DMS79 treated with DMSO at 0.1 percent for 48 hours (cell line): ENCODE data around the gene SCGB1D4.

Source experiments
- DNase-seq: peaks from one replicate; lab custom pipeline; 2025; lab: John Stamatoyannopoulos, UW

Gene SCGB1D4

DNA sequence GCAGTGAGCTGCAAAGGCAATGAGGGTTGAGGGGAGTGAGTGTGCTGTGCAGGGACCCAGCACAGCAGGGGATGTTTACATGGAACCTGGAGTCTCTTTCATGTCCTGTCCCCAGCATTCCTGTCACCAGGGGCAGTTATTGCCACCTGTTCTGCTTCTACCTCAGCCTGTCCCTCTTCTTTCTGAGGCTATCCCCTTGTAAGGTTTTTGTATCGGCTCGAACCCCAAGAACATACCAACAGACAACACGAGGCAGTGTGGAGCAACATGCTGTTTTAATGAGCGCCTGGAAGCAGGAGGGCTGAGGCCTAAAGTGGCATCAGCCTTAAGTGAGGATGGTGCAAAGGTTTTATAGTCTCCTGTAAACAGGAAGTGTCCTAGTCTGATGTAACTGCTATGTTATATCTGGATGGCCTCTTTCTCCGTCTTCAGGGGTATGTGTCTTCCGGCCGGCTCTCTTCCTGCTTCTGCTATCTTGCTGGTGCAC, 25.0 kb downstream of the SCGB1D4 start:
- DNase-seq: no peak

DNA sequence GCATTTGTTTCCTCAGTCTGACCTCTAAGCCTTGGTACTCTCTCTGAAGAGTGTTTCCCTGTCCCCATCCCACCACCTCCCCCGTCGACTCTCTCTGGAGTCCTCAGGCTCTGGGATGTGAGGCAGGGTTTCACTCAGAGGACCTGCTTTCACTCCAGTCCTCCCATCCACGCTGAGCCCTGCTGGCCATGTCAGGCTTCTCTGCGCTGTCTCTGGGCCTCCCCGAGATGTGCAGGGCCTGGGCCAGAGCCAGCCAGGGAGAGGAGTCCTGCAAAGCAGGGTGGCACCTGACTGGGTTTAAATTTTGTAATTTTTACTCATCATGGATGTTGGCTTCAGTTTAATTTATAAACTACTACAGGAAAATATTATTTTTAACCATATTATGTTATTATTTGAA, 25.6 kb downstream of the SCGB1D4 start:
- no peak for DNase-seq

DNA sequence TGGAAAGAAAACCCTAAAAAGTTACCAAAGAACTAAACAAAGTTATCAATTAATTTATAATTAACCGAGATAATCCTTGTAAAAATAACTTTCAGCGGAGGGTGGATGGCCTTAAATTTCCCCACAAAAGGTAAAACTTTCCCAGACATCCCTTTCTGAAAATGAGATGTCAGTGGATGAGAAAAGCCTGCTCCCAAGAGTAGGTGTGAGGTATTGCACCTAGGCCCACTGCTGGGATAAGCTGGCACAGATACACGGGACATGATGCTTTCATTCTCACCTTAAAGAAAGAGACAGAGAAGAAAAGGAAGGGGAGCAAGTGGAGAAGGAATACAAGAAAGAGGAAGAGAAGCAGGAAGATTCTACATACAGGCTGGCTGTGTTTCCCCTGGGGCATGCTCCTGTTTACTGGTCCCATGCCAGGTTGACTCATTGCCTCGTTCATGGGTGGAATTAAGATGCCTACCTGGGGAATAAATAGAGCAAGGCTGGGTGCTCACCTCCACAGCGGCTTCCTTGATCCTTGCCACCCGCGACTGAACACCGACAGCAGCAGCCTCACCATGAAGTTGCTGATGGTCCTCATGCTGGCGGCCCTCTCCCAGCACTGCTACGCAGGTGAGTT, 29.1 kb downstream of the SCGB1D4 start, which contains the start of gene SCGB2A2:
SCGB2A2 (plus strand) TSS at position 505 of the 625 bp plus-strand sequence; CDS start at position 564, 59 bp downstream.
- no peak for DNase-seq

DNA sequence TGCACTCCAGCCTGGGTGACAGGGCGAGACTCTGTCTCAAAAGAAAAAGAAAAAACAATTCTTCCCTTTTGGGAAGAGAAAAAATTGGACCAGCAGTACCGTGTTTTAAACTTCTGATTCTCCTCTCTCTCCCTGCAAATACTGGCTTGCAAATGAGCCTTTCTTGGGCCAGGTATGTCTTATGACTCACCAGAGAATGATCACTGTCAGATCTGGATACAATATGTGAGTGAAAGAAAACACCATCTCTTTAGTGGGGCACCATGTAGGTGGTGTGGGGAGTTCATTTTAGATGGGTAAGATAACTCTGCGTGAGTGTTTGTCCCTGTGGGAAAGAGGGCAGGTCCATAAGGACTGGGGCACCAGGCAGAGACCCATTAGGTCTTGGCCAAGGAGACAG, 31.3 kb downstream of the SCGB1D4 start:
- no peak for DNase-seq

DNA sequence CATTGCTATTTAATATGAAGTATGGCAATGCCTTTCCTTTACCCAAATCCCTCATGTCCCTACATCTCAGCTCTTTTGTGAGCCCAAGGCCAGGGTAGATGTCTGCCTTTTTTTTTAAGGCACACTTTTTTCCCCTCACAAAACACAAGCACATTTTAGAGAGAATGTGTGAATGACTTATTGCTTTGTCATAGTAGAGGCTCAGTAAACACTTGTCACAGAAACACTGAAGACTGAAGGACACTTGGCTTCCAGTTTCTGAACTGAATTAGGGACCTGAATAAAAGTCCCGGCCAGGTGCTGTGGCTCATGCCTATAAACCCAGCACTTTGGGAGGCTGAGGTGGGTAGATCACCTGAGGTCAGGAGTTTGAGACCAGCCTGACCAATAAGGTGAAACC, 31.8 kb downstream of the SCGB1D4 start:
- DNase-seq: no peak

DNA sequence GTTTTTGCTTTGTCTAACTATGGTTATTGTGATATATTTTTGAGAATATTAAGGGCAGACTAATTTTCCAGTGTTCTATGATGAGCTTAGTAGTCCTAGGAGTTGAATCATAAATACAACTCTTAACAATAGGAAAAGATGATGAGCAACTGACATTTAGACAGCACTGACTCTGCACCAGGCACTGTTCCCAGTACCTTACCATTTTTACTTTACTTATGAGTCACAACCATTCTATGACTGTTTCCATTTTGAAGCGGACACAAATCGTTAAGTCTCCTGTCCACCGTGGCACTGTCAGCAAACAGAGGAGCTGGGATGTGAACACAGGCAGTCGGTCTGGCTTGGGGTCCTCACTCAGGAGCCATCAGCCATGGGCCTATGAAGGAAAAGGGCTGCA, 32.3 kb downstream of the SCGB1D4 start:
- no peak for DNase-seq

- no peak for DNase-seq
Measured at GRCh38 chr11:62264004-62264403, 34.9 kb downstream of the SCGB1D4 start.

GRCh38 chr11:62260261-62260953, 38.5 kb downstream of the SCGB1D4 start:
- DNase-seq: no peak

GRCh38 chr11:62256281-62256680, 42.6 kb downstream of the SCGB1D4 start:
- DNase-seq: no peak

GRCh38 chr11:62253999-62254542, 44.8 kb downstream of the SCGB1D4 start:
- DNase-seq: no peak

DNA sequence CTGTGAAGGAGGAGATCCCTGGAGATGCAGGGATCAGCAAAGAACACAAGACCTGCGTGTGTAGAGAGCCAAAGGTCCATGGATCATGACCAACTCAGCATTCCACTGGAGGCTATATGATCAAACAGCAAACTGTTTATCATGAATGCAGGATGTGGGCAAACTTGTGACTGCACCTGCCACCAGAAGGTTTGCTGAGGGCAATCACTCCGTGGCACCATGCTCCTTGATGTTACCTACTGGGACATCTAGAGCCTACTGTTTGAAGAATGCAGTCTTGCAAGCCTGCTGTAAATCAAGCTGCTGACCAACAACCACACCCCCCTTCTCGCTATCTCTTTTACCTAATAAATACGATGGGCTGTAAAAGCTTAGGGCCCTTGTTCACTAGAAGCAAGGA, 47.2 kb downstream of the SCGB1D4 start:
- no peak for DNase-seq
